ENCODE results near the gene DVL1.
"Not testable (repeated sequence)": the region's sequence is repeated elsewhere in the genome, so short reads cannot be mapped to it uniquely, and the experiment has no call there.

DVL1 gene

GRCh38 chr1:1349256-1350012 is at the start of gene DVL1:
Gene DVL1, minus strand, starts transcription at chr1:1349418. Its CDS starts 353 bp downstream, at chr1:1349065.
- peak; percentile 59 for DNase-seq

- DNase-seq: no peak
These were observed 49.5 kb upstream of the DVL1 start for GRCh38 chr1:1398677-1399186.

- DNase-seq: no peak
These were observed 48.8 kb upstream of the DVL1 start for GRCh38 chr1:1397839-1398523.

GRCh38 chr1:1395166-1395565 is 45.9 kb upstream of the DVL1 start:
- no peak for DNase-seq

GRCh38 chr1:1394116-1394515 is 44.9 kb upstream of the DVL1 start:
- no peak for DNase-seq

- no peak for DNase-seq
These were observed 44.2 kb upstream of the DVL1 start for GRCh38 chr1:1393428-1393827.

- DNase-seq: no peak
These were observed 43.8 kb upstream of the DVL1 start for GRCh38 chr1:1393014-1393413.

GRCh38 chr1:1391225-1391624 is 42.0 kb upstream of the DVL1 start:
- DNase-seq: no peak

- DNase-seq: no peak
These were observed 41.5 kb upstream of the DVL1 start for GRCh38 chr1:1390675-1391074.

GRCh38 chr1:1388078-1388472 is 38.9 kb upstream of the DVL1 start:
- DNase-seq: no peak

GRCh38 chr1:1387098-1388077 is 38.2 kb upstream of the DVL1 start:
- DNase-seq: no peak

- DNase-seq: no peak
These were observed 36.7 kb upstream of the DVL1 start for GRCh38 chr1:1385931-1386330.

GRCh38 chr1:1385339-1385738 is 36.1 kb upstream of the DVL1 start:
- DNase-seq: not testable (repeated sequence)

- no peak for DNase-seq
These were observed 32.1 kb upstream of the DVL1 start for GRCh38 chr1:1381294-1381693.

GRCh38 chr1:1380860-1381259 is 31.6 kb upstream of the DVL1 start:
- DNase-seq: no peak

- DNase-seq: no peak
These were observed 28.5 kb upstream of the DVL1 start for GRCh38 chr1:1377540-1378205.

- DNase-seq: no peak
These were observed 27.5 kb upstream of the DVL1 start for GRCh38 chr1:1376551-1377226.

GRCh38 chr1:1374929-1375662 is 25.9 kb upstream of the DVL1 start, which contains the start of gene AURKAIP1:
Gene AURKAIP1, minus strand, starts transcription at chr1:1375207. Its CDS starts 451 bp downstream, at chr1:1374756.
- peak; percentile 98 for DNase-seq

GRCh38 chr1:1374589-1374928 is 25.3 kb upstream of the DVL1 start:
- no peak for DNase-seq

GRCh38 chr1:1373815-1374588 is 24.8 kb upstream of the DVL1 start:
- no peak for DNase-seq
